Measurements from ENCODE around the gene DCAF10.
A peak's percentile ranks its signal among the peaks of the same experiment; 100 is the strongest.
"Not testable (repeated sequence)": the region's sequence is repeated elsewhere in the genome, so short reads cannot be mapped to it uniquely, and the experiment has no call there.

DCAF10 gene, protein sequence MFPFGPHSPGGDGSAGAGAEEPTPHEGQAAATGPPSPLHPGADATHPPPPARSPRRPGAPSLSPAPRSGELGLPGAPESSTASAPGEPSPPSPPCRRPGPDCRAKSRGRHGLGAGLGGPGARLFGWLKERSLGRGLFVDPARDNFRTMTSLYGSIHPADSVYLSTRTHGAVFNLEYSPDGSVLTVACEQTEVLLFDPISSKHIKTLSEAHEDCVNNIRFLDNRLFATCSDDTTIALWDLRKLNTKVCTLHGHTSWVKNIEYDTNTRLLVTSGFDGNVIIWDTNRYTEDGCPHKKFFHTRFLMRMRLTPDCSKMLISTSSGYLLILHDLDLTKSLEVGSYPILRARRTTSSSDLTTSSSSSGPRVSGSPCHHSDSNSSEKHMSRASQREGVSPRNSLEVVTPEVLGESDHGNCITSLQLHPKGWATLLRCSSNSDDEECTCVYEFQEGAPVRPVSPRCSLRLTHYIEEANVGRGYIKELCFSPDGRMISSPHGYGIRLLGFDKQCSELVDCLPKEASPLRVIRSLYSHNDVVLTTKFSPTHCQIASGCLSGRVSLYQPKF

DNA sequence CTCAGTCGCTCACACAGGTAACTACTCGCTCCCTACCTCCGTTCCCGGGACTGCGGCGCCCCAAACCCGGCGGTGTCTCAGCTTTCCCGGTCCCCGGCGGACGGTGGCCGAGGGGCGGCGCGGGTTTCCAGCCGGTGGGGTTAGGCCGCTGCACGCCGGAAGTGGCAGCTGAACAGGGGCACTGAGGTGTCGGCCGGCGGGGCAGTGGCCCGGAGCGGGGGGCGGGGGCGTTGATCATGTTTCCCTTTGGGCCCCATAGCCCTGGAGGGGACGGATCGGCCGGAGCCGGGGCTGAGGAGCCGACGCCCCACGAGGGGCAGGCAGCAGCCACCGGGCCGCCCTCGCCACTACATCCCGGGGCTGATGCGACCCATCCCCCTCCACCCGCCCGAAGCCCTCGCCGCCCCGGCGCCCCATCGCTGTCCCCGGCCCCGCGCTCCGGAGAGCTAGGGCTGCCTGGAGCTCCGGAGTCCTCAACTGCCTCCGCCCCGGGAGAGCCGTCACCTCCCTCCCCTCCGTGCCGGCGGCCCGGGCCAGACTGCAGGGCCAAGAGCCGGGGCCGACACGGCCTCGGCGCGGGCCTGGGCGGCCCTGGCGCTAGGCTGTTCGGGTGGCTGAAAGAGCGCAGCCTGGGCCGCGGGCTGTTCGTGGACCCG is at the start of gene DCAF10:
Gene DCAF10, plus strand, starts transcription at position 167 of the 656 bp plus-strand sequence. Its CDS starts 70 bp downstream, at position 237.
- DNase-seq: peak; percentile 81

DNA sequence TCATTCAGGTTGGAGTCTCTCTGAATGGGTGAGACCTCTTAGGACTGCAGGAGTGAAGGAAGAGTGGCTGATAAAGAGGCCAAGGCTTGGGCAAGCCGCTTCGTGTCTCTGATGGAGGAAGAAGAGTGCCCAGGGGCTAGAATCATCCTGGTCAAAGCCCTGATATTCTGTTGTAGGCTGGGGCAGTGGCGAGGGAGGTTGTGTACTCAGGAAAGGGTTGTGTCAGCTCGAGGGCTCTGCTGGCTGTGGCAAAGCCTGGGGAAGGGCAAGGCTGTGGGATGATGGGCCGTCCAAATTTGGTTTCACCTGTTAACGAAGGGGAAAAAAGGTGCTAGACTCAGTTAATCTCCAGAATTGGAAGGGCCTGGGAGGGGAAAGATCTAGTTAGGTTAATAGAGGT is 49.4 kb upstream of the DCAF10 start:
- no peak for DNase-seq

DNA sequence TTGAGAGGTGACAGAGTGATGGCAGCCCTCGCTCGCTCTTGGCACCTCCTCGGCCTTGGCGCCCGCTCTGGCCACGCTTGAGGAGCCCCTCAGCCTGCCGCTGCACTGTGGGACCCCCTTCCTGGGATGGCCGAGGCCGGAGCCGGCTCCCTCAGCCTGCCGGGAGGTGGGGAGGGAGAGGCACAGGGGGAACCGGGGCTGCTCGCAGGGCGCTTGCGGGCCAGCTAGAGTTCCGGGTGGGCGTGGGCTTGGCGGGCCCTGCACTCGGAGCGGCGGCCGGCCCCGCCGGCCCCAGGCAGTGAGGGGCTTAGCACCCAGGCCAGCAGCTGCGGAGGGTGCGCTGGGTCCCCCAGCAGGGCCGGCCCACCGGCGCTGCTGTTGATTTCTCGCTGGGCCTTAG is 48.9 kb upstream of the DCAF10 start:
- DNase-seq: not testable (repeated sequence)

DNA sequence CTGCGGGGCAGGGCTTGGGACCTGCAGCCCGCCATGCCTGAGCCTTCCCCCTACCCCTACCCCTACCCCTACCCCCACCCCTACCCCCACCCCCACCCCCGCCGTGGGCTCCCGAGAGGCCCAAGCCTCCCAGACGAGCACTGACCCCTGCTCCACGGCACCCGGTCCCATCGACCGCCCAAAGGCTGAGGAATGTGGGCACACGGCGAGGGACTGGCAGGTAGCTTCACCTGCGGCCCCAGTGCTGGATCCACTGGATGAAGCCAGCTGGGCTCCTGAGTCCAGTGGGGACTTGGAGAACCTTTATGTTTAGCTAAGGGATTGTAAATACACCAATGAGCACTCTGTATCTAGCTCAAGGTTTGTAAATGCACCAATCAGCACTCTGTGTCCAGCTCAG is 48.5 kb upstream of the DCAF10 start:
- not testable (repeated sequence) for DNase-seq

DNA sequence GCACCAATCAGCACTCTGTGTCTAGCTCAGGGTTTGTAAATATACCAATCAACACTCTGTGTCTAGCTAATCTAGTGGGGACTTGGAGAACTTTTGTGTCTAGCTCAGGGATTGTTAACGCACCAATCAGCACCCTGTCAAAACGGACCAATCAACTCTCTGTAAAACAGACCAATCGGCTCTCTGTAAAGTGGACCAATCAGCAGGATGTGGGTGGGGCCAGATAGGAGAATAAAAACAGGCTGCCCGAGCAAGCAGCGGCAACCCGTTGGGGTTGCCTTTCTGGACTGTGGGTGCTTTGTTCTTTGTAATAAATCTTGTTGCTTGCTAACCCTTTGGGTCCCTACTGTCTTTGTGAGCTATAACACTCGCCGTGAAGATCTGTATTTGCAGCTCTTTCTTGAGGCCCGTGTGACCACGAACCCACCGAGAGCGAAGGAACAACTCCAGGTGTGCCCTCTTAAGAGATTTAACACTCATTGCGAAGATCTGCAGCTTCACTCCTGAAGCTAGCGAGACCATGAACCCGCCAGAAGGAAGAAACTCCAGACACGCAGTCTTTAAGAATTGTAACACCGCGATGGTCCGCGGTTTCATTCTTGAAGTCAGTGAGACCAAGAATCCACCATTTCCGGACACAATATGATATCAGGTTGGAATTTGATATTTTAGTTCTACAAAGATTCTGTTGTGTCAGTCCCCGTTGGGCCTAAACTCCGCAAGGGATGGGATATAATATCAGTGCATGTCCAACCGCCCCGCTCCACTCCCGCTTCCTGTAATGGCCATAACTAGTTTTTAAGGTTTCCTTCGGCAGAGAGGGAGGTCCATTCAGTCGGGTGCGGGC is 47.7 kb upstream of the DCAF10 start:
- DNase-seq: no peak

DNA sequence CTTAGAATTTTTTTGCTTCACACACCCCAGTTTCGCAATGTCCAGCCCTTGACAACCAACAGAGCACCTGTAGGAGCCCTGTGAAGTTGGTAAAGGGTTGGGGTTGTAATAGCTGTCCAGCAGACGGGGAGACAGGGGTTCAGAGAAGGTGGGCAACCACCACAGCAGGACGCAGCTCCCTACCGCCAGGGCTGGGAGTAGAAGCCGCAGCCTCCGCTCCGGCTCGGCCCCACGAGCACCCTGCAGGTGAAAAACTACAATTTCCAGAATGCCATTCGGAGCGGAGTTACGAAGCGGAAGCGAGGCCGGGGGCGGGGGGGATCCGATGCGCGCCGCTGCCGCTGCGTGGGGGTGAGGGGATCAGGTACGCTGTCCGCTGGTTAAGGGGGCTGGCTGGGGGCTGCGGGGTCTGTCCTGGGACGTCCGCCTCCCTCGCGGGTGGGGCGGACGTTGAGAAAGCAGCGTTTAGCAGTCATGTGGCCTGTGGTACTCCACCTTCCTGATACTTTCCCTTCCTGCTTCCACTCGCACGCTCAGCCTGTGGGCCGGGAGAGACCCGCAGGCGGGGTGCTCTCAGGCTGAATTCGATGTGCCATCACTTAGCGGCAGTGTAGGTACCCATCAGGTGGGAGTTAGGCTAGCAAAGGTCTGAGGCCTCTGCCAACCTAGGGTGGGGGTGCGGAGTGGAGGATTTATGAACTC is 47.0 kb upstream of the DCAF10 start, which contains the start of gene TRMT10B:
Gene TRMT10B, plus strand, starts transcription at position 317 of the 702 bp plus-strand sequence. CDS start 8,127 bp downstream, outside the sequence.
- DNase-seq: peak; percentile 76

DNA sequence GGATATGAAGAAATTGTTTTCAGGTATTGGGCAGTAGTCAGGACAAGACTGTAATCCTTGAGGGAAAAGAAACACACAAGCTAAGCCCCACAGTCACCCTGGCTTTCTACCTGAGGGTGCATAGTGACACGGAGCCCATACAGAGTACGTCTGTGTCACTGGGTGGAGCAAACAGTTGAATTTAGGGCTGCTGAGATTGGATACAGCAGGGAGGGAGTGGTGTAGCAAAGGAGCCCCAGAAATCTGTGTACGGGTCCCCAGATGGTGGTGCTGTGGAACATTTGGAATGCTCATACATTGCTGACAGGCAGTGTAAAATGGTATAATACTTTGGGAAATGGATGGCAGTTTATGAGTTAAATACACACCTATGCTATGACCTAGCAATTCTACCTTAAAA is 41.9 kb upstream of the DCAF10 start:
- no peak for DNase-seq

DNA sequence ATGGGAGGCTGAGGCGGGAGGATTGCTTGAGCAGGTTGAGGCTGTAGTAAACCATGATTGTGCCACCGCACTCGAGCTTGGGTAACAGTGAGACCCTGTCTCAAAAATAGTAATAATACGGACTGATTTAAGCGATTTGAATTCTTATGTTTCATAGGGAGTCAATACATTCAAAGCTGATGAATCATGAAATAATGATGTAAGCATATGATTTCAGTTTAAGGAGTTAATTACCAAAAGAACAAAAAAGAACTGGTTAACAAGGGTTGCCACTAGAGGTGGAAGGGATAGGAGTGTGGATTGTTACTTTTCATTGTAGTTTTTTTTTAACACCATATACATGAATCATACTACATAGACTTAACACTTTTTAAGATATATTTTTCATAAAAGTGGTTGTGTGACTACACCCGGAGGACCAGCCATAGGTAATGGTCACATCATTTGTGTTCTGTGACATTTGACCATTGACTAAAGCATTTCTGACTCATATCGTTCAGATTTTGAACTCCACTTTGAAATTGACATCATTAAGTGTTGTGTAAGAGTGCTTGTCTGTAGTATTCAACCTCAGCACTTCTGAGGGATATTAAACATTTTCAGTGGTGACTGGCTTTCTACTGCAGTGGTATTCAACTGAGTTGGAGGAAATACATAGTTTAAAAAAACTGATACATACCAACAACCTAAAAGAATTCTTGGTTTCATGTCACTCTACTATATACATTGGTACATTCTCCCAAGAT is 40.0 kb upstream of the DCAF10 start:
- no peak for DNase-seq

DNA sequence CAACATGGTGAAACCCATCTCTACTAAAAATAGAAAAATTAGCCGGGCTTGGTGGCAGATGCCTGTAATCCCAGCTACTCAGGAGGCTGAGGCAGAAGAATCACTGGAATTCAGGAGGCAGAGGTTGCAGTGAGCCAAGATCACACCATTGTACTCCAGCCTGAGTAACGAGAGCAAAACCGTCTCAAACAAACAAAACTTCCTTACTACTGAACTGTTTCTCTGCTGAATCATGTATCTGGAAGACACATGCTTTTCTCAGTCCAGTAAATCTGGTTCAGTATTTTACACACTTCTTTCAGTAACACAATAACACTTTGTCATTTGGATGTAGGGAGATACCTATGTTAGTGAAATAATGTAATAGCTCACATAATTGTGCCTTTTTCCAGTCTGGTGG is 39.1 kb upstream of the DCAF10 start:
- no peak for DNase-seq

DNA sequence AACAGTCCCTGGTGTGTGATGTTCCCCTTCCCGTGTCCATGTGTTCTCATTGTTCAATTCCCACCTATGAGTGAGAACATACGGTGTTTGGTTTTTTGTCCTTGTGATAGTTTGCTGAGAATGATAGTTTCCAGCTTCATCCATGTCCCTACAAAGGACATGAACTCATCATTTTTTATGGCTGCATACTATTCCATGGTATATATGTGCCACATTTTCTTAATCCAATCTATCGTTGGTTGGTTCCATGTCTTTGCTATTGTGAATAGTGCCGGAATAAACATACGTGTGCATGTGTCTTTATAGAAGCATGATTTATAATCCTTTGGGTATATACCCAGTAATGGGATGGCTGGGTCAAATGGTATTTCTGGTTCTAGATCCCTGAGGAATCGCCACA is 35.3 kb upstream of the DCAF10 start:
- DNase-seq: not testable (repeated sequence)

DNA sequence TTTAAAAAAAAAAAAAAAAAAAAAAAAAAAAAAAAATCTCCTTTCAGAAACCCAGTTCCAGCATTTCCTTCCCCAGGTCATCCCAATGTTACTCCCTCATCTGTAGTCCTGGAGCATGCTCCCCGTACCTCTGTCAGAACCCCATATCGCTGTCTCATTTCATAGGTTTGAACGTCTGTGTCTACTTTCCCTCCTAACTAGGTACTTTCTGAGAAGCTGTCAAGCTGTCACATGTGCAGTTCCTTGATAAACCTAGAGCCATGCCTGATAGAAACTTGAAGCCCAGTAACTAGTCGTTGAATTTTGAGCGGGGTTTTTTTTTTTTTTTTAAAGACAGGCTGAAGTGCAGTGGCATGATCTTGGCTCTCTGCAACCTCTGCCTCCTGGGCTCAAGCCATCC is 31.3 kb upstream of the DCAF10 start:
- DNase-seq: peak; percentile 78

DNA sequence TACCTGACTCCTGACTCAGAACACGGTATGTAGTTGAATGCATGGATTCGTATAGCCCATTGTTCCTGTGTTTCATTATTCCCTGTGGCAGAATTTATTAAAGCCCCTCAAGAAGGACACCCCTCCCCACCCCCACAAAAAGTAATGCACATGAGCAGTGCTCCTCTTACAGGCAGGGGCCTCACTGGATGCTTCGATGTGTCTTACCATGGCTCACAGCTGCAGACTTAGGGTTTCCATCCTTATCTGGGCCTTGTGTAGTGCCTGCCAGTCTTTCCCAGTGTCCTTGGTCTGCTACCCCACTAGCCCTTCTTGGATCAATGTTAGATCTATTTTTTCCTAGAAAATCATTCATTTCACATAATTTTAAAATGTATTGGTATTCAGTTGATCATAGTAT is 30.6 kb upstream of the DCAF10 start:
- no peak for DNase-seq

DNA sequence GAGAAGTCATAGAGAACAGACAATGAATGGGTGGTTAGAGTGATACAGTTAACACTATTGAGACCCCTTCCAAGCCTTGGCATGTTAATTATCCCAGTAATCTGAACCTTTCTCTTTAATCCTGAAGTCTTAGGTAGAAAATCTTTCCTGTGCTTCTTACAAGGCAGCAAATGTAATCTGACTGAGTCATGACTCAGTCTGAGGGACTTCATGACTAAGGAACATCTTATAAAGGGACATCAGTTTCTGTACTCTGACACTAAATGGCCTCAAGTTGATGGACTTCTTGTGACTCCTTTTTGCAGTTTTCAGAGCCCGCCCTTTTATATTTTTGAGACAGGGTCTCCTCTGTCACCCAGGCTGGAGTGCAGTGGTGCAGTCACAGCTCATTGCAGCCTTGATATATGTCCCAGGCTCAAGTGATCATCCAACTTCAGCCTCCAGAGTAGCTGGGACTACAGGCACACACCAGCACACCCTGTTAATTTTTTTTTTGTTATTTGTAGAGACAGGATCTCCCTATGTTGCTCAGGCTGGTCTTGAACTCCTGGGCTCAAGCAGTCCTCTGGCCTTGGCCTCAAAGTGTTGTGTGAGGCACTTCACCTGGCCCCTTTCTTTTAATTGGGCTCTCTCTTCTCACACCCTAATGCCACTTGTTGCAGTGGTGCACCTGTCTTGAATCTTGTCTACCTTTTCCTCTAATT is 25.2 kb upstream of the DCAF10 start:
- no peak for DNase-seq

DNA sequence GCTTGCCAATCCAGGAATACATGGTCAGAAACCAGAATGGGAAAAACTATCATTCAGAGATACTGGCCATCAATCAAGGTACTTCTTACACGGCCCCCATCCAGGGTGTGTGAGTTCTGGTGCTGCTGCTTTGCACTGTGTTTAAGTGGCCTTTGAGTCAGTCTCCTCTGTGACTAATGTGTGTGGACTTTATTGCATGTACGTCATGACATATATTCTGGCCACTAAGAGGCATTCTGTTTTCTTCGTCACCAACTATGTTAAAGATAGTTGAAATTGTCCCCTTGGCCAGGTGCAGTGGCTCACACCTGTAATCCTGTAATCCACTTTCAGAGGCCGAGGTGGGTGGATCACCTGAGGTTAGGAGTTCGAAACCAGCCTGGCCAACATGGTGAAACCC is 24.3 kb upstream of the DCAF10 start:
- no peak for DNase-seq

DNA sequence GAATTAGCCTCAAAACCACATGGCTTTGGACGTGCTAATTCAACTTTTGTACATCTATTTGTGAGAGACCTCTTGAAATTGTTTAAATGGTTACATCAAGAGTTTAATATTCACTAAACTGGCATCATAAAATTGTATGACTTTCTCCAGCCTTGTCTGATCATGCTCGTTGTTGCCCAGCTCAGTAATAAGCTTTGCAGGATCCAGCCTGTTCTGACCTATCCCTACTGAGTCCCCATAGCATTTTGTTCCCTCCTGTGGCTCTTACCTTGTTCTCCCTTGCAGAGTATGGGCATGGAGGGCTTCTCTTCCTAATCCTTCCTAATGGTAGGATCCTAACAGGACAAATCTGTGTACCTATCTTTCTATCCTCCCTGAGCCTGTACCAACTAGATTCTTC is 22.1 kb upstream of the DCAF10 start:
- DNase-seq: no peak

DNA sequence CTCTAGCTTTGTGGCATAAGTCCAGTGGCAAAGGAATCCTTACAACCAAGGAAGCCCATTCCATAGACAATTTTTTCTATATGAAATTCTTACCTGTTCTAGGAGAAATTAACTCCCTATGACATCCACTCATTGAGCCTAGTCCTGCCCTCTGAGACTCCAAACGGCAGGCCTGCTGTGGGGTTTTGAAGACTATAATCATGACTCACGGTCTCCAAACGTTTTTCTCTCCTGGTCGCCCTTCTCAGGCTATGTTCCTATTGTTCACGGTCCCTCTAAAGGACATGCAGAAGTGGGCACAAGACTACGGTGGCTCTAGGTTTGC is 16.3 kb upstream of the DCAF10 start:
- peak; percentile 25 for DNase-seq

DNA sequence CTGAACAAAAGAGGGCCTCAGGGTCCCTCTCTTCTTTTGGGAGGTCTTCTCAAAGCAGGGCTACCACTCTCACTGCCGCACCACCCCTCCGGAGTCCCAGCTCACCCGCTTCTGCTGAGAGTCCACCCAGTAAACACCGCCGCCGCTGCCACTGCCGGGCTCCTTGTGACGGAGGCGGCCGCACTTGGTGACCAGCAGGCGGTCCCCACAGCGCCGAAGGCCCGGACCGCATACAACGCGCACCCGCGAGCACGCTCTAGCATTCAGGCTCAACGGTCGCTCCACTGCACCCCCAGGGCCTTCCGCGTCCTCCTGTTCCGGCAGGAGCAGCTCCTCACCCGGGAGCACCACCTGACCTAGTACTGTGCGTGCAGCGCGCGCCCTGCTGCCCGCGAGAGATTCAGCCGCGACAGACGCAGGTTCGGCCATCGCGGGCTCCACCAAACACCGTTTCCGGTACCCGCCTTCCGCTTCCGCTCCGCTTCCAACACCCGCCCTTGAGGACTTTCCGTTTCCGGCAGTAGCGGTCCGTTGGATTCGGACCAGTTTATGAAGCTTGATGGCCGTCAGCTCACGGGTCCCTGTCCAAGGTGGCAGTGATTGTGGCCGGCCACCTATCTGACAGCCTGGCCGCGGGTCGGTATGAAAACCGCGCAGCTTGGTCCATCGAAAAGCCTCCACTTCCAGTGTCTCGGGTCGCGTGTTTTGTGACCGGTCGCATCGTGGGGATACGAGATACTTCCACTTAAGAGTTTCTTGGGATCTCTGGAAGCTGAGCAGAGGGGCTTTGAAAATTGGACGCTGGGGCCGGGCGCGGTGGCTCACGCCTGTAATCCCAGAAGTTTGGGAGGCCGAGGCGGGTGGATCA is 15.7 kb upstream of the DCAF10 start, which contains the start of gene EXOSC3:
Gene EXOSC3, minus strand, starts transcription at position 449 of the 868 bp plus-strand sequence. Its CDS starts 20 bp downstream, at position 429.
- DNase-seq: peak; percentile 95

DNA sequence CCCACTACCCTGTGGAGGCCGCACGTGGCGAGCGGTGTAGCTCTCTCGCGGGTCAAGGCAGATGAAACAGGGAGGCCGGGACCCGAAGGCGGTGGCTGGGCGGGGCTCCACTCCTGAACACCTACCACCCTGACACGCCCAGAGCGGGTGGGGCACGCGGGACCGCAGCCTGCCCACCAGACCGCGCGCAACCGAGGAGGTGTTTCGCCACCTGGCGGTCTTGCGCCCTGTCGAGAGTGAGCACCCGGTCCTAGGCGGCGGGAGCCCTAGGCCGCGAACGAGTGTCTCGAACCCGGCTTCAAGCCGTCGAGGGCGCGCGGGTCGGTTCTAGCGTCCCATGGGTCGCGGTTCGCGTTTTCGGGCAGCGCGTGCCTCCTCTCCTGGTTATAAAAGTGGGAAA is 13.5 kb upstream of the DCAF10 start:
- DNase-seq: no peak

DNA sequence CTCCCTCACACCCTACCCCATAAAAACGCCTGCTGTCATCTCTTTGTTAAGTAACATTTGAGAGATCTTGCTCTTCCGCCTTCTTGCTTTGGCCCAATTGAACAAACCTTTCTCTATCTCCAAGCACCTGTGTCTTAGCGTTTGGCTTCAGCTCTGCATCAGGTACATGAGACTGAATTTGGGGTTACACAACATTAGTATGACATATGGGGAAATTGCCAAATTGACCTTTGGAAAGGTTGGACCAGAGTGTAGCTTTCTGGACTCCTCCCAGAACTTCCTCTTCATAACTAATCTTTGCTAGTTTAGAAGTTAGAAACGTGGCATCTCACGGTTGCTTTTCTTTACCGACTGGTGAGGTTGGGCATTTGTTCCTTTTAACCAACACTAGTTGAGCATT is 12.3 kb upstream of the DCAF10 start:
- DNase-seq: no peak

DNA sequence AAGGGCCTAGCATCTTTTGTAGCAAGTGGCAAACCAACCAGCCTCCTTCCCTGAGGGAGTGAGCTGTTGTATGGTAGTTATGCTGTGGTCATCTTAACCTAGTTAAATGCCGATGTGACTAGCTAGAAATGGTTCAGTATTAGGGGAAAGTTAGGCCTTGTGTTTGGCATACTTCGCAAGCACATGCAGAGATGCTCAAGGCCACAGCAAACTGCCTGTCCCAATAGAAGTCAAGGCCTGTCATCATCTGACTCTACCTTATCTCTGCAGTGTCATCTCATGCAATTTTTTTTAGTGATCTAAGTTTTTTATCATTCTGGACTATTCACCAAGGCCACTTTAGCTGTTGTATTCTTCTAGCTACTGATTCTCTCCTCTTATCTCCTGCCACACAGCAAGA is 10.5 kb upstream of the DCAF10 start:
- no peak for DNase-seq

Measured in hematopoietic multipotent progenitor cell treated with erythropoietin and hydrocortisone succinate and interleukin-3 and kit ligand, for 8 days (in vitro differentiated cells).